HG02623 (cell line): ENCODE results near the gene CDH23.

Source experiments
- ATAC-seq: cut with Tn5 transposase; IDR thresholded peaks from one replicate; pipeline ENCODE4 v1.9.1; 2021; ENCODE audit warnings: moderate library complexity; ENCODE audit not compliant: unreplicated experiment

CDH23 gene

DNA sequence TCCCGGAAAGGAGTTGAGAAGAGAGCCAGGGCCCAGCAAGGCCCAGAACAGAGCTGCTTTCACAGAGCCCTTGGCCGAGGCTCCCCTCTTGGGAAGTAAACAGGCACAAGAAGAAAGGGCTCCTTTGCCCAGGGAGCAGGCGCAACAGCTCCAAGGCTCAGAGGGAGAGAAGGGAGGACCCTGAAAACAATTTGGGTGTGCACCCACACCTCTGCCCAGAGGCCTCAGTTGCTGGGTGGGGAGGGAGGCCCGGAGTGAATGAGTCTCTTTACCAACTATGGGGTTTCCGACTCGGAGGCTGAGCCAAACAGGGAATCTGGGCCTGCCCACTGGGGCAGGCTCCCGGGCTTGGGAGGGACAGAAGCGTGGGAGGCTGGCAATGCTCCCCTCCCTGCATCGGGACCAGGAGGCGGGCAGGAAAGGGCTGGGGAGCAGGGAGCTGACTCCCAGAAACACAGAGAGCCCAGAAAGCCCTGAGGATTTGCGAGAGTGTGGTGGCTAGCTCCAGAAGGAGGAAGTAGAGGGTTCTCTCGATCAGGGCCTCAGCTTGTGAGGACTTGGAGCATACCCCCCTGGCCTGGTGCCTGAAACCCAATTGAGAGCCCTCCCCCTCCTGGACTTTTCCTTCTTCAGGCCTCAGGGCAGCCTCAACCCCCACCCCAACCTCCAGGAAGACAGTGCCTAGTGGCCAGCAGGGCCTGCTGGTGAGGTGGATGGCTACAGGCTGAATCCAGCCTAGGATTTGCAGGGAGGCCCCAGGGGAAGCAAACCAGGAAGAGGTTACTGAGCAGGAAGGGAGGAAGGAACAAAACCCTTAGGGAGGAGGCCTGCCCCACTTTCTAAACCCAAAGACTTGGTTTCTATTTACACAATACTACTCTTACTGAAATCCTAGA lies 316.7 kb downstream of the CDH23 start:
- ATAC-seq = no peak

DNA sequence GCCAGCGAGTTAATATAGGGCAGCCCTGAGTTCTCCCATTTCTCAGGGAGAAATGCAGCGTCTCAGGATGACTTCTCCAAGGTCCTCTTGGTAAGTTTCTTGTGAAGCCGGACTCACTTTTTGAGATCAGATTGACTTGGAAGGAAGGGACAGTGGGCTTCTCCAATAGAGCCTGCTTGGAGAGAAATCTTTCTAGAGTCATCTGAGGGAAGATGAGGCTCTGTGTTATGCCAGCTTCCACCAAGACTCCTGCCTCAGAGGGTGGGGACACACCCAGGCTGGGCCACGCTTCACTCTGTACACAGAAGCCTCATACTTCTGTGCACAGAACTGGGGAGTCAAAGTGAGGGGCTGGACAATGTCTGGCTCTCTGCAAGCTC lies 317.3 kb downstream of the CDH23 start:
- no peak for ATAC-seq

DNA sequence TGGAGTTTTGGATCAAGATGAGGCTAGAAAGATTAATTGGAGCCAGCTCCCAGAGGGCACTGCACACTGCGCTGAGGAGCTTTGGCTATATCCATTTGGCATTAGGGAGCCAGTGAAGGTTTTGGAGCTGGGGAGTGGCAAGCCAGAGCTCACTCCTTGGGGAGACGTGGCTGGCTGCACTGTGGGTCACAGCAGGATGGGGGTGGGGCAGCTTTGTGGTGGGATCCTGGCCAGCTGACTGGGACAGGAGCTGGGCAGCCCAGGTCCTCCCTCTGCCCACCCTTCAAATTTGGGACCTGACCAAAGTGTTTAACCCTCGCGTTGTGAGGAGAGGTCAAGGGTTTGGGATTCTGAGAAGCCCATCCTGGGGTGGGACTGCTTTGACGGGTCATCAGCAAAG lies 317.9 kb downstream of the CDH23 start:
- no peak for ATAC-seq

DNA sequence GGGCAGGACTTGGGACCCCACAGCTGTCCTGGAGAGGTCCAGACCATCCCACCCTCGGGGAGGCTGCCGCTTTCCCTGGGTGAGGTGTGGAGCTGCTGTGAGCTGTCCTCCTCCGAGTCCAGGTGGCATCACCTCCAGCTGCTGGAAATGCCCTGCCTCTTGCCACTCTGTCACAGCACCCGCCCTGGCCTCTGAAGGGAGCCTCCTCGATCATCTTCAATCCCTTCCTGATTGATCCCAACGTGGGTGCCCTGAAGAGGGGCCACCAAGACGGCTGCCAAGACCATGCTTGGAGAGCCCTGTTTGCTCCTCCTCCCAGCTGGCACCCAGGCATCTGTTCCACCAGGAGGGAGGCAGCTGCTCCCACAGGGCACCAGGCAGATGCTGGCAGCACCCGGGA lies 318.3 kb downstream of the CDH23 start:
- ATAC-seq = no peak

DNA sequence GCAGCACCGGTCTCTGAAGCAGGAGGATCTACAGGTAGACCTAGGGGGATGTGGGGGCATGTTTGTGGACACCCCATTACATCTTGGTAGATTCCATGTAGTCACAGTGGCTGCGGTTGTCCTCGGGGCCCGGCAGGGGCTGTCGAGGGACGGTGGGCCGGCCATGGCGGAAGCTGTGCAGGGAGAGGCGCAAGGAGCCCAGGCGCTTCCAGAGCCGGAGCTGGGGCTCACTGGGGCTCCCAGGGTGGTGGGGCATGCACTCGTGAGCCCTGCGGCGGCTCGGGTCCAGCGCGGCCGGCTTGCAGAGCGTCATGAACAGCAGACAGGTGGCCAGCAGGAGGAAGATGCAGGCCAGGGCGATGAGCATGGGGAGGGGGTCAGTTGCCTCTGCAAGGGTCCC lies 319.1 kb downstream of the CDH23 start:
- no peak for ATAC-seq

DNA sequence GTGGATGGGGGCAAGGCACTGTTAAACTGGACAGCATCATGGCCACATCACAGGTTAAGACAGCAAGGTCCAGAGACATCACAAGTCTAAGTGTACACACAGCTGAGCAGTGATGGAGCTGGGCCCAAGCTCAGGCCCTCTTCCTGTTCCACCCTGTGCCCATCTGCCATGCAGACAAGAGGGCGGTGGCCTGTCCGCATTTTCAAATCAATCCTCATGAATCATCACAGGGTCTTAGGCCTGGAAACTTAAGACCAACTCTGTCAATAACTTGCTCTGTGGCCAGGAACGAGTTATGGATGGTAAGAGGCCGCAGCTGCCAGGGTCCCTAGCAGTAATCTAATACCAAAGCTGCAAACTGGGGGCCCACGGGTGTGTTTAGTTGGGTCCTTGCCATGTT lies 319.7 kb downstream of the CDH23 start:
- ATAC-seq = no peak

DNA sequence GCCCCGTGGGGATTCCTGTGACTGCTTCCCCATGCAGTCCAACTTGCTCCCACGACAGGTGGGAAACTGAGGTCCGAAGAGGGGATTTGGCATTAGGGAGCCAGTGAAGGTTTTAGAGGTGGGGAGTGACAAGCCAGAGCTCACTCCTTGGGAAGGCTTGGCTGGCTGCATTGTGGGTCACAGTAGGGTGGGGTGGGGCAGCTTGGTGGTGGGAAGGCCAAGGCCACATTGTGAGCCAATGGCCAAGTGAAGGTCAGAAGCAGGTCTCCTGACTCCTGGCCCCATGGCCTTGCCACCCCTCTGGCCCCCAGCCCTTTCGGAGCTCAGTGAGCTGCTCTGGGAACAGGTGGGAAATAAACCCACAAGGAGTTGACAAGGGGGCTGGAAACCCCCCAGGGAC lies 320.3 kb downstream of the CDH23 start:
- ATAC-seq = no peak

DNA sequence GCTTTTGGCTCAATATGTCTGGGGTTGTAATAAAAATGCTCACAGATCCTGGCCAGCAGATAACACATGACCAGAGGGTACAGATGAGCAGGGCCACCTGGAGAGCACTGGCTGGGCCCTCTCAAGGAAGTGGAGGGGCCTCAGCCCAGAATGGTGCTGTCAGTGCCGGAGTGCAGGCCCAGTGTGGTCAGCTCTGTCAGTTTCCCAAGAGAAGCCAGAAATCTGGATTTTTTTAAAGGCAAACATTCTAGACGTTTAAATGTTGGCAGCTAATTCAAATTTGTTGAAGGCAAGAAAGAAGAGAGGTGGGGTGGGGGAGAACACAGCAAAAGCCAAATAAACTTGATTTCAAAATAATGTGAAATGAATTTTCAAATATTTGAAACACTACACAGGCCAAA lies 320.8 kb downstream of the CDH23 start:
- ATAC-seq = no peak

DNA sequence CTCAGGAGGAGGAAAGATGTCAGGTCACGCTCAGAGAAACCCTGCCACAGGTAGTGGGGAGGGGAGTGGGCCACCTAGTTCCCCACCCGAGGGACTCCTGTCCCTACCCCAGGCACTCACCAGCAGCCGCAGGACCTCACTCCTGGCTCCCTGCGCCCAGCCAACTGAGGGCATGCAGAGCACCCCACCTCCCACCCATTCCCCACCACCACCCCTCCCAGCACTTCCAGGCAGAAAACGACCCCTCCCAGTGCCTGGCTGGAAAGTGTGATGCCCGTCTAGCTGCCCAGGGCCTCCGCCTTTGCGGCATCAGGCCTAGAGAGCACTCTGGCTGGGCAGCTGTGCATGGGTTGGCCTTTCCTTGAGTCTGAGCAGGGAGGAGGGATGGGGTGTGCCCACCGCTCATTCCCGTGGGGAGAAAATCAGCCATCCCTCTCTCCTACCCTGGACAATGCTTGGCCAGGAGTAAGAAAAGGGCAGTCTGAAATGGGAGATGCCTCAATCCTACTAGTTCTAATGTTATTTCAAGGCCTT lies 321.5 kb downstream of the CDH23 start:
- ATAC-seq = no peak

DNA sequence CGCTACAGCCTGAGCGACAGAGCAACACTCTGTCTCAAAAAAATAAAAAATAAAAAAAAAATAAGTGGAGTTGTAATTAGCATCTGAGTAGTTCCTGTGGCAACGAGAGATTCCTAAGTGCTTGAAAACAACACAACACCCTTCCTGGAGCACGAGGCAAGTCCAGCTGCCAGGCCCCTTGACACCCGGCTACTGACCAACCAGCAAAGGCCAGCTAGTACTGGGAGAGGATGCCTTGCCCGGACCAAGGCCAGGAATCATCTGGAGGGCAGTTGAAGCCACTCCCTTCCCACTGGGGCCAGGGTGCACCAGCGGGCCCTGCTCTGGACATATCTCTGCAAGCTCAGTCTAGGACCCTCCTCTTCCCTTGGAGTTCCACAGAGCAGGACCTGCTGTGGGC lies 322.3 kb downstream of the CDH23 start:
- ATAC-seq = no peak

DNA sequence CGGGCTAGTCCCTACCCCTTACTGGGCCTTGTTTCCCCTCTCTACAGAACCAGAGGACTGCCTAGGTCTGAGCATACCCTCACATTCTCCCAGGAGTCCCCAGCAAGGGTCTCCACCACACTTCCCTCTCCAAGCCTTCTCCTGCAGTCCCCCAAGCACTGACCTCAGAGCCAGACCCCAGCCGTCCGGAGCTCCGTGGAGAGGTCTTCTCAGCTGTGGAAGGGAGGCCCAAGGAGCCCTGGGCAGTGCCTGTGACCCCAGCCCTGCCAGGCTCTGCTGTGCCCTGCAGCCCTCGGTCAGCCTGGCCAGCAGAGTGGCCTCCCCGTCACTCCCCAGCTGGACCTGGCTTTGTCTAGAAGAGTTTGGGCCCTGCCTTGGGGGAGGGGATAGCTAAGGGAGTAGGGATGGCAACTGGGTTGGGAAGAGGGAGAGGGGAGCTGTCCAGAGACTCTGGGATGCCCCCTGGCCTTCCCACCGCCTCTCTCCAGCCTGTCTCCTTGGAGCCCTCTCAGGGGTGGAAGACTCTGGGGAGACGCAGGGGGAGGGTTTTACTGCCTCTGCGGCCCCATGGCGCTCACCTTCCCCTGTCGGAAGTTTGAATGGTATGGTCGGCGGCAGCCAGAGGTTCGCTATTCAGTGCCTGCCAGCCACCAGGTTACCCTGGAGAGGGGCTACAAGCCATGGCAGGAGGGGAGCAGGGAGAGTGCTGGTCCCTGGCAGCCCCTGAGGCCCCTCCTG lies 322.9 kb downstream of the CDH23 start, which contains the start of gene C10orf105:
Gene C10orf105, minus strand, starts transcription at position 315 of the 738 bp plus-strand sequence. CDS start 3,441 bp downstream, outside the sequence.
- no peak for ATAC-seq

DNA sequence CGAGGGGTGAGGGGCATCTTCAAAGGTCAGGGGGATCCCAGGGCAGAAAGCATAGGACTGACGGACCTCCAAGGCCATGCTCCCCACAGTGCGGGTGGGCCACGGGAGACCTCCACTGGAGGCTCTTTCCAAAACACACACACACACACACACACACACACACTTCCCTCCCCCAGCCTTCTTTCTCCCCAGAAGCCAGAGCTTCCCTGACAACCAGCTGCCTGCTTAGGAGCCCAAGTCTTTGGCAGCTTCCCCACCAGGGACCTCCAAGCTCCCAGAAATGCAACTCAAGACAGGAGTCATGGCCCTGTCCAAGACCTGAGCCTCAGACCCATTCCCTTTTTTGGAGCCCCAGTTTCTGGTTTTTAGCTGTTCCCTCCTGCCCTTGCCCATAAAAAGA lies 323.6 kb downstream of the CDH23 start:
- no peak for ATAC-seq

DNA sequence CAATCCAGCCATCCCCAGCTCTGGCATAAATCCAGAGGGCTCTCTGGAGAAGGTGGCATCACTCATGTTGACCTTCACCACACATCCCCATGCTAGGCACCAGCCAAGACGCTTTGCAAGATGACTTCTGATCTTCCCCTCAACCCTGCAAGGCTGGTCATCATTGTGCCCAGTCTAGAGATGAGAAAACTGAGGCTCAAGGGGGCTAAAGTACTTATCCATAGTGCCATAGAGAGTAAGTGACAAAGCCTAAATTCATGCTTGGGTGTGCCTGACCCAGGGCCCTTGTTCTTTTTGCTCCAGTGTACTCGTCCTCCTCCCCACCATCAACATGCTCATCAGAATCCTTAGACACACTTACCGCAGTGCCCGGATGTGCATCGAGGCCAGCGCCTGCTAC lies 324.6 kb downstream of the CDH23 start:
- no peak for ATAC-seq

DNA sequence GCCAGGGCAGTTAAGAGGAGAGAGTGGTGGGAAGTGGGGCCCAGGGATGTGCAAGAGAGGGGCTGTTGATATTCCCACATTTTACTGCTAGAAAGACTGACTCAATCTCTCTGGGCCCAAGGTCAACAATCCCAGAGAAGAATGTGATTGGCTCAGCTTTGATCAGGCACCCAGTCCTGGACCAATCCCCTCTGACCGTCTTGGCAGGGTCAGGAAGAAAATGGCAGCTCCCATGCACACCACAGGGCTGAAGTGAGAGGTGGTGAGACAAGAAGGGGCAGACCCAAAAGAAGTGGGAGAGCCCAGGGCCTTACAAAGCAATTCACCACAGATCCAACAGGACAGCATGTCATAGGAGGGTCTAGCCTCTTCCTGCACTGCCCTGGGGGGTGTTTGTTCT lies 326.1 kb downstream of the CDH23 start:
- no peak for ATAC-seq

DNA sequence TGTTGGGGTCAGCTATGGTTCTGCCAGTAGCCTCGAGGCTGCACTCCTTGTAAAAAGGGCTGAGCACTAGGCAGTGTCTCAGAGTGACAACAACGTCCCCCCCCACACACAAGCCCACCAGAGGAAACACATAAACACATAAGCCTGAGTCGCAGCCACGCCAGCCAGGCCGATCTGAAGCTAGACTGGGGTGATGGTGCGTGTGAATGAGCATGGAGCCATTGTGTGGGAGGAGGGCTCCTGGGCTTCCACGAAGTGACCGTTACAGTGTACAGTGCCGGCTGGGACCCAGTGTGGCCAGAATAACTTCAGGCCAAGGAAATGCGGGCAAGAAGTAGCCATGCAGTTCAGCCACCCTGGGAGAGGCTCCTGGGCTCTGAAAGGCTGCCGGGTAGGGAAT lies 326.6 kb downstream of the CDH23 start:
- no peak for ATAC-seq

DNA sequence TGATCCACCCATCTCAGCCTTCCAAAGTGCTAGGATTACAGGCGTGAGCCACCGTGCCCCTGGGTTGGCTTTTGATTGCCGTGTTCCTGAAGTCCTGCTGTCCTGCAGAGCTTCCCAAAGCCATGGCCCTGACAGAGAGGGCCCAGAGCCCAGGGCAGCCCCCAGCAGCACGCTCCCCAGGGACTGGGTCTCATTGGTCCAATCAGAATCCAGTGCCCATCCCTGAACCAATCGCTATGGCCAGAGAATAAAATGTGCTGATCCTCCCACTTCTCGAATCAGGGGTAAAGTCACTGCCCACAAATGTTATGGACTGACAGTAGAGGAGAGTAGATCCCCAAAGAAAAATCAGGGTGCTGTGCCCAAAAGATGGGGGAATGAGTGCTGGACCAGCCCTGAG lies 327.8 kb downstream of the CDH23 start:
- ATAC-seq = no peak

DNA sequence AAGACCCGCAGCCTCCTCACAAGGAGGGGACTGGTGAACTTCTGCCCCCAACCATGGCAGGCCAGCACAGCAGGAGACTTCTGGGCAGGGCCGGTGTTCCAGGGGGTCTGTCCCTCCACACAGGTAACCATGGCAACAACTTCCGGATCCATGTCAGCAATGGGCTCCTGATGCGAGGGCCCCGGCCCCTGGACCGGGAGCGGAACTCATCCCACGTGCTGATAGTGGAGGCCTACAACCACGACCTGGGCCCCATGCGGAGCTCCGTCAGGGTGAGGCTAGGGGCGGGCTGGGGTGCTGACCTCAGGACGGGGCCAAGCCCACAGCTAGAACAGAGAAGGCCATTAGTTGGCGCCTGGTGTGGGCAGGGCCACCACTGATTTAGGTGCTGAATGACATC lies 328.5 kb downstream of the CDH23 start:
- no peak for ATAC-seq

DNA sequence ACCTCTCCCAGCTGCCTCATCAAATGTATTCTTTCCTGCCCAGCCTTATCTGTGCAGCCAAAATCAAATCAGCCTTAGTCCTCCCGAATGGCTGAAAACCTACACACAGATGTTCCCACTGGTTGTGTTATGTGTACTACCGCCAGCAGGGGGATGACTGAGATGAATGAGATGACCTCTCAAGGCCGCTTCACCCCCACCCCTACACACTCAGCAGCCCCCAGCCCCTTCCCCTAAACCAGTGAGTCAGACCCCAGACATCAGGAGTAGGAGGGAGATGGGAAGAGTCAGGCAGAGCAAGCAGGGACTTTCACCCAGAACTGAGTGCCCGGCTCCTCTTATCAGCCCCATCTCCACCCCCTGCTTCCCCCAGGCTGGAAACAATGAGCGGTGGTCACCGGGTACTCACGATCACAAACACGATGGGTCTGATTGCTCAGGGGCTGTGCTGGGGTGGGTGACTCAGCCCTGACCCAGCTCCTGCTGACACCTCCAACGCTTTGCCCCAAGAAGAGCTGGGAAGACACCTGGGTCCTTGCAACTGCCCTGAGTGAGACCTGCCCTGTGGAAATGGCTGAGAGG lies 329.4 kb downstream of the CDH23 start:
- no peak for ATAC-seq

DNA sequence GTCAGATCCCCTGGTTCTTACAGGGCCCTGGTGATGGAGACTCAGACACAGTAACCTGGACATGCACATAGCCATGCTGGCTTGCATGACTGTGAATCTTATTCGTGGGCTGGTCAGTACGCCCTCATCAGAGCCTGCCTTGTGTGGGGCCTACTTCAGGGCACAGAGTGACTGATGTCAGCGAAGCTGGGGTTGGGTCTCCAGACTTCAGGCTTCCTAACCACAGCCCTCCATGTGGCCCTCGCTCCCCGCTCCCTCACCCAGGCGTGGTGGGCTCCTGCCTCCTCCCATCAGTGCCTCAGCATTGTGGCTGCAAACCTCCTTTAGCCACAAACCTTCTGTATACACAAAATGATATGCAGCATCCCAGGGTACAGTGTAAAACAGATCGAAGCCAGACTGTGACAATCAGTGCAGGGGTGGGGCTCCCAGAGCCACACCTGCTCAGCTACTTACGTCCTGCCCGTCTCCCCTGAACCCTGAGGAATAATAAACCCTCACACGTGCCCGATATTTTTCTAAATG lies 329.9 kb downstream of the CDH23 start:
- ATAC-seq = no peak

DNA sequence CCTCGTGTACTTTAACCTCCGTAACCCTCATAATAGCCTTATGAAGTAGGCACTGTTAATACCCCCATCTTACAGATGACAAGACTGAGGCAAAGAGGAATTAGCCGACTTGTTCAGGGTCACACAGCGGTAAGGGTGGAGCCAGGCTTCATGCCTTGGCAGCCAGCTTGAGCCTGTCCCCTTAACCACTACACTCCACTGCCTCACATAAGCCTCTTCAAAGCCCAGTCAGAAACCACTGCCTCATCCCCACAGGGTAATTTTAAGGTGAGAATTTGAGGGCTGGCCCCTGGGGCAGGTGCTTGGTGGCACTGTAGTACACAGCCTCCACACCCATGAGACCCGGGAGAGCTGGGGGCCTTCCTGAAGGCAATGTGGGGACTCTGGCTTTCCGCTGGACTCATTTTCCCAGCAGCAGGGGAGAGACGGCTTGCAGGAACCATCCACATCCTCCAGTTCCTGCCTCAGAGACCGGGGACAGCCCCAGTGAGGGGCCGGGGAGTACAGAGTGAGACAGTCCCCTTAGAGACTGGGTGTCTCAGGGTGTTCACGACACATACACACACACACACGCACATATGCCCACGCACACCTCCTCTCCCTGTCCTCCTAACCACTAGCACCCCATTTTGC lies 330.5 kb downstream of the CDH23 start:
- ATAC-seq = peak; percentile 40
